NCI-H524 (cell line): ENCODE data around the gene TARM1.
A peak's percentile ranks its signal among the peaks of the same experiment; 100 is the strongest.

ENCODE experiments used
- DNase-seq, 2 experiments: peaks; one replicate each; lab custom pipeline; 2025; lab: John Stamatoyannopoulos, UW

Gene TARM1

GRCh38 chr19:54081032-54081431 lies at the start of gene TARM1:
TSS of gene TARM1 (minus strand) at chr19:54081365. CDS start at chr19:54081340, 25 bp downstream.
- no peak for DNase-seq

DNA sequence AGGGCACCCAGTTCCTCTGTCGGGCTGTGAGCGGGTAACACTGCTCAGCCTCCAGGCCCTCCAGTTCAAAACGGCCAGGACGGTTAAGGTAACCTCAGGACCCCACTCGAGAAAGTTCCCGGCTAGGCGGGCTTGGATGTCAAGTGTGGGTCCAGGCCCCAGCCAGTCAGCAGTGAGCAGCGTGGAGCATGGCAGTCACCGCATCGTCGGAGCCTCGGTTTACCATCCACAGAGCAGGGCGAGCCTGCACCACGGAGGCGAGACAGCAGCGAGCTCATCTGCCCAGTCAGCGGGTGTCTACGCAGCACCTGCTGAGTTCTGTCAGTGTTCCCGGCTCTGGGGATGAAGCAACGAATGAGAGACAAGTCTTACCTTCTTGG lies 48.4 kb upstream of the TARM1 start:
- DNase-seq: no peak

GRCh38 chr19:54128796-54129616 lies 47.8 kb upstream of the TARM1 start:
- no peak for DNase-seq

DNA sequence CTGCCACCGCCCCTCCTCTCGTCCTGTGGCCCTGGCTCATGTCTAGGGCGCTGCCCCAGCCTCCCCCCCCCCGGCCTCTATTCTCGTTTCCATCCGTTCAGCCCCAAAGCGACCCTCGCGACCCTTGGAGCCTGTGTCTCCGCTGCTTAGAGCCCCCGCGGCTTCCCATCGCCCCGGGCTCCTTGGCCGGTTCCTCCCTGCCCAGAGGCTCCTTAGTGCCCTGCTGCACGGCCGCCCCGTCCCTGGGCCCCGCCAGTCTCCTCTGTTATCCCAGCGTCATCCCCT lies 47.2 kb upstream of the TARM1 start:
- DNase-seq: no peak

DNA sequence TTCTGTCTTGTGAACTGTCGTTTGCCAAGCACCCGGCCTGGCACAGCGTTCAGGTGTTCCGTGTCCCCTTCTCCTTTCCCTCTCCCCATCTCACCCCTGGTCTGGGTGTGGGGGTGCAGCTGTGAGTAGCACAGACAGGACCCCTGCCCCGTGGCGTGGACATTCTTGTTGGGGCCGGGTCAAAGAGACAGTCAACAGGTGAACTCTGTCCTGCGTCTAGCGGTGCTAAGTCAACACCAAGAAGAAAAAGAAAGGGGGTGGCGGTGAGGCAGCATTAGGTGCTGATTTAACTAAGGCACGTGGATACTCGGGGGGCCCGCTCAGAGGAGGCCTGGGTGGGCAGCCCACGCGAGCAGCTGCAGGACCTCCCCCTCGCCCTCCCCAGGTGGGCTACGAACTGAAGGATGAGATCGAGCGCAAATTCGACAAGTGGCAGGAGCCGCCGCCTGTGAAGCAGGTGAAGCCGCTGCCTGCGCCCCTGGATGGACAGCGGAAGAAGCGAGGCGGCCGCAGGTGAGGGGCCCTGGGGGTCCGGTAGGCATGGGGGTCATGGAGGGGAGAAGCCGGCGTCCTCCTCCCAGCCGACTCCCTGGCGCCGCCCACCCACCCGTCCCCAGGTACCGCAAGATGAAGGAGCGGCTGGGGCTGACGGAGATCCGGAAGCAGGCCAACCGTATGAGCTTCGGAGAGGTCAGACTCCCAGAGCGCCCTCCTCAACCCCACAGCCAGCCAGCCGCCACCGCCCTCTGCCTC lies 46.7 kb upstream of the TARM1 start:
- DNase-seq: no peak

DNA sequence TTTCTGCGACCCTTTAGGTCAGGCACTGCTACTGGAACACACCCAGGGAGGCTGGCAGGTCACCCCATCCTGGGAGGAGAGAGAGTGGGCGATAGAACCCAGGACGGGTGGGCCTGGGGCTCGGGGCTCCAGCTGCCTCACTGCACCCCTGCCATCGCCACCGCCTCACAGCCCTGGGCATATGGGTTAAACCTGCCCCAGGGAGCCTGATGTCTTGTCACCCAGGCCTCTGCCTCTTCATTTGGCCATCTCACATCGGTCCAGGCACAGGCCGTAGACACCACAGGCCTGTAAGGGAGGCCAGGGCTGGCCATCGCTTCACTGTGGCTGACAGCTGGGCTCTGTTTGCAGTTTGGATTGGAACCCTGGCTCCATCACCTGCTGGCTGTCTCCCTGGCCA lies 44.5 kb upstream of the TARM1 start:
- DNase-seq: no peak

DNA sequence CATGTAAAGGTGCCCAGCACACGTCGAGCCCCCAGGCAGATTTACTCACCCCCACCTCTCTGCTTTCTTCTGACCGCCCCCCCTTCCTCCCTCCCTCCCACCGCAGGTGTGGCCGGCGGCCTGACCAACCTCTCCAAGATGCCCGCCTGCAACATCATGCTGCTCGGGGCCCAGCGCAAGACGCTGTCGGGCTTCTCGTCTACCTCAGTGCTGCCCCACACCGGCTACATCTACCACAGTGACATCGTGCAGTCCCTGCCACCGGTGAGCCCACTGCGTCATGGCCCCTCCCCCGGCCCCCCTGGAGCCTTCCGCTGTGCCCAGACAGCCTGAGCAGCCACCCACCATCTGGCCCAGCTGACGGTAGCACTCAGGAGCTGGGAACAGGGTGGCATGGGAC lies 43.2 kb upstream of the TARM1 start:
- DNase-seq: no peak

- DNase-seq: no peak
Measured at GRCh38 chr19:54123682-54124081, 42.5 kb upstream of the TARM1 start.

DNA sequence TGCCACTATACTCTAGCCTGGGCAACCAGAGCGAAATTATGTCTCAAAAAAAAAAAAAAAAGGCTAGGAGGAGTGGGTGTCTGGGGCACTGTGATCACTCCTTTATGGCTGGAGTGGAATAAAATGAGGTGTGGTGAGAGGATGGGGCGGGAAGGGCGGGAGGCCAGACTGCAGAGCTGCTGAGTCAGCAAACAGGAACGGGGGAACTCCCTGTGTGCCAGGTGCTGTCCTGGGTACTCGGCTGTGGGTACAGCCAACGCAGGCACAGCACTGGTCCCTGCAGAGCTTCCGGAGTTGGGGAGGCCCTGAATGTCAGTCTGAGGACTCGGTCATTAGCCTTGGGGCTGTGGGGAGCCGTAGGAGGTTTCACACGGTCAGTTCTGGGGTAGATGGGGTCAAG lies 40.1 kb upstream of the TARM1 start:
- no peak for DNase-seq

DNA sequence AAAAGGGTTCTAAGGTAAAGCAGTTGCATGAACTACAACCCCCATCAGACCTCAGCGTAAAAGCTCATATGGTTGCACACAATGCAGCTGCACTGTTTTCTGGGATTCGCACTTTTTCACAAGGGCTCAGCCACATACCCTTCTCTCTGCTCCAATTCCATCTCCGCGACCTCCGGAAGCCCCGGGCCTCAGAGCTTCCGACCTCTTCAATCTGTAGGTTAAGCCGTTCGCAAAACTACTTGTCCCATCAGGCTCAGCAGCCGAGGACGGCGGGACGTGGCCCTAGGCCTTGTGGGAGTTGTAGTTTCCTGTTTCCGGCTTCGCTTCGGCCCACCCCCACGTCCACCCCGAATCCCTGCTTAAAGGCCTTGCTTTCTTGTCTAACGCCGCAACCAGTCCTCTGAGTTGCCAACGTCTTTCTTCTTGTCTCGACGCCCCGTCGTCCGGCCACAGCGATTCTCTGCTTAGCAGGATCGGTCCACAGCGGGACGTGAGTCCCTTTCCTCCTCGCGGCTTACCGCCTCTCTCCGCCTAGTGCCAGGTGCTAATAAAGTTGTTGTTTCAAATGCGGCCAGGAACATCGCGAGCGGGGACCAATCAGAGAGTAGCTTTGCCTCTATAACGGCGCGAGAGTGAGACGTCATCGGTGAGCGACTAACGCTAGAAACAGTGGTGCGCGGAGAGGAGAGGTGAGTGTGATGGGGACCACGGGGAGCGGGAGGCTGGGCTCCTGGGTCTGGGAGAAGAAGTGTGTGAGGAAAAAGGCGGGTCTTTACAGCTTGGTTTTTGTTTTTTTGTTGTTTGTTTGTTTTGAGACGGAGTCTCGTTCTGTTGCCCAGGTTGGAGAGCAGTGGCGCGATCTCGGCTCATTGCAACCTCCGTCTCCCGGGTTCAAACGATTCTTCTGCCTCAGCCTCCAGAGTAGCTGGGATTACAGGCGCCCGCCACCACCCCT lies 34.2 kb upstream of the TARM1 start, which contains the start of the genes PRPF31 and TFPT:
TSS of gene PRPF31 (plus strand) at position 646 of the 955 bp plus-strand sequence. CDS start 2,525 bp downstream, outside the sequence.
TSS of gene TFPT (minus strand) at position 549 of the 955 bp plus-strand sequence. CDS start at position 161, 388 bp downstream.
- DNase-seq: peak; percentile 98

DNA sequence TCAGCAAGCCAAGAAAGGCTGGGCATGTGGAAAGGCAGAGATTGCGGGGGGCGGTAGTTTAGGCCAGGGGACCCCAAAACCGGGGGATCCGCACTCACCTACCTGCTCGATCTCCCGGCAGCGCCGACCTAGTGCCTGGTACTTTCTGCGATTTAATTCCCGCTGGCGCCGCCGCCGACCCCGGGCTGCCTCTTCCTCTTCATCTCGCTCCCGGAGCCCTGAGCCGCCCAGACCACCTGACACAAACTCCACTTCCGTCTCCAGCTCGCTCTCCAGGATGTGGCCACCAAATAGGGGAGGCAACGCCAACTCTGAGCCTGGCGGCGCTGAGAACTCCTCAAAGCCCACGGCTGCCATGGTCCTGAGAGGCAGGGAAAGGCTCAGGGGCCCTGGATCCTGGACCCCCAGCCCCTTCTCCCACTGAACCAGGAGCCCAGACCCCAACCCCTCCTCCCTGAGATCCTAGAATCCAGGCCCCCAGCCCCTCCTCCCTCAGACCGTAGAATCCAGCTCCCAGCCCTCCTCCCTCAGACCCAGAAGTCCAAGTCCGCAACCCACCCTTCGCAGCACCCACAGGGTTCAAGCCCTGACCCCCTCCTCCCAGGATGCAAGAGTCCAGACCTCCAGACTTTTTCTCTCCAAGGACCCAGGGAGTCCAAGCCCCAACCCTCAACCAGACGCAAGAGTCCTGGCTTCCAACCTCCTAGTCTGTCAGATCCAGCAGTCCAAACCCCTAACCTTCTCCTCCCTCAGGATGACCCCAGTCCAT lies 33.4 kb upstream of the TARM1 start:
- no peak for DNase-seq

GRCh38 chr19:54109651-54110050 lies 28.5 kb upstream of the TARM1 start:
- DNase-seq: no peak

- no peak for DNase-seq
Measured at GRCh38 chr19:54108496-54108895, 27.3 kb upstream of the TARM1 start.

GRCh38 chr19:54107876-54108490 lies 26.8 kb upstream of the TARM1 start:
- no peak for DNase-seq

DNA sequence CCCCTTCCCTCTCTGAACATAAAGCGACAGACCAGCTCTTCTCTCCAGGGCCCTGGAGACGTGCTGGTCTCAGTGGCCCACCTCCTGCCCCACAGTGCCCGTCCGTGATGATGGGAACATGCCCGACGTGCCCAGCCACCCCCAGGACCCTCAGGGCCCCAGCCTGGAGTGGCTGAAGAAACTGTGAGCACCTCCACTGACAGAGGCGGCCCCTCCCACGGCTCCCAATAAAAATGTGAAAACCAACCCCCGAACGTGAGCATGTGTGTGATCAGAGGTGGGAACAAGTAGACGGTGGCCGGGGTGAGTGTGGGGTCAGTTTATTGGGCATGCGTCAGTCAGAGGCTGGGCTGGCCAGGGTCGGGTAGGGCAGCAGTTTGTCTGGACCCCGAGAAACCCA lies 25.6 kb upstream of the TARM1 start:
- no peak for DNase-seq

DNA sequence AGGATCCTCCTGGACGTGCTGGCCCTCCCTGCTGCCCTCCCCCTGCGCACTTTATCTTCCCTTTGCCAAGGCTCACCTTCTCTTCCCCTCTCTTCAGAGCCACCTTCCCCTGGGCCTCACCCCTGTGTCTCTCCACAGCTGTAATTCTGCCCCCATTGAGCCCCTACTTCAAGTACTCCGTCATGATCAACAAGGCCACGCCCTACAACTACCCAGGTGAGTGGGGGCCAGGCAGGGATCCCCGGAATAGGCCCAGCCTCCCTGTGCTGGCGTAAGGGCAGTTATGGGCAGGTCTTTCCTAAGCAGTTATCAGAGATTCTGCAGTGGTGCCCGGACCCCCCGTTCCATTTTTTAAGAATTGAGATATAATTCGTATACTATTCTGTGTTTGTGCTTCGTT lies 24.6 kb upstream of the TARM1 start:
- no peak for DNase-seq

DNA sequence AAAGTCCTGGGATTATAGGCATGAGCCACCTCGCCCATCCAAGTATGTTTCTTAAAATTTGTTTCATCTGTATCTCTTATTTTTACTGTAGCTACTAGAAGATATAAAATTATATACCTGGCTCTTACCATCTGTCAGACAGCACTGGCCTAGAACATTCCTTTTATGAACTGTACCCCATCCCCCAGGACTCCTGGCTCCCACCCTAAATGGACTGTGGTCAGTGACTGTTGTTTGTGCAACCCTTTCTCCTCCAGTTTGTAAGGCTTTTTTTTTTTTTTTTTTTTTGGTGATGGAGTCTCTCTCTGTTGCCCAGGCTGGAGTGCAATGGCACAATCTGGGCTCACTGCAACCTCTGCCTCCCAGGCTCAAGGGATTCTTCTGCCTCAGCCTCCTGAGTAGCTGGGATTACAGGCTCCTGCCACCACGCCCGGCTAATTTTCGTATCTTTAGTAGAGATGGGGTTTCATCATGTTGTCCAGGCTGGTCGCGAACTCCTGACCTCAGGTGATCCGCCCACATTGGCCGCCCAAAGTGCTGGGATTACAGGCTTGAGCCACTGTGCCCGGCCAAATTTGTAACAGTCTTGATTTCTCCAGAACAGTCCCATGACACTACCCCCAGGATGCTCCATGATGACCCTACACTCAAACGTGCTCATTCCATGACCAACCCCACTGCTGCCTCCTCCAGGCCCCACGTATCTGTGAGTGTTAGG lies 24.0 kb upstream of the TARM1 start:
- DNase-seq: no peak

DNA sequence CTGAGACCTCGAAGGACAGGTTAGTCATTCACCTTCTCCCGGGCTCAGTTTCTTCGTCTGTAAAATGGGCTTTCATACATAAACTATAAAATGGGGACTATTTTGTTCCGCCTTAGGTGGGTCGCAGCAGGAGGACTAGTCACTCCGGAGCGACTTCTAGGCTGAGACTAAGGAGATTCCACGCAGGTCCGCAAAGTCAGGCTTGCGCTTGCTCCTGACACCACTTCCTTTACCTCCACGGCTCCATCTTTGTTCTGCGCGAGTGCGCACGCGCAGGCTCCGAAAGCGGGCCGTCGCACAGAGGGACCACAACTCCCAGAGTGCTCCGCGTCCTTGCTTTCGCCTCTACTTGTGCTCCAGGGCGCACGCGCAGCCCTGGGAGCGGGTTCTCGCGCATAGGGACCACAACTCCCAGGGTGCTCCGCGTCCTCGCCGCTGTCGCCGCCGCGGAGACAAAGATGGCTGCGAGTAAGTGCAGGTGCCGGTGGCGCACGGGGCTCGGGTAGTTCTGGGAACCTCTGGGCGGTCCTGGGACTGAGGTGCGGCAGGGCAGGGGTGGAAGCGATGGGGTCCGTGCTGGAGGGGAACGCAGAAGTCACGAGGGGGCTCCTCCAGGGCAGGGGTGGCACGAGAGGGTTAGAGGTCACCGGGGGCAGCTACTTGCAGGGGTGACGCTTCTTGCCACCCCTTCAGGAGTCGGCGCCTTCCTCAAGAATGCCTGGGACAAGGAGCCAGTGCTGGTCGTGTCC lies 21.4 kb upstream of the TARM1 start, which contains the start of gene NDUFA3:
TSS of gene NDUFA3 (plus strand) at position 435 of the 749 bp plus-strand sequence. CDS start at position 459, 24 bp downstream.
- DNase-seq: peak; percentile 96 to 99

DNA sequence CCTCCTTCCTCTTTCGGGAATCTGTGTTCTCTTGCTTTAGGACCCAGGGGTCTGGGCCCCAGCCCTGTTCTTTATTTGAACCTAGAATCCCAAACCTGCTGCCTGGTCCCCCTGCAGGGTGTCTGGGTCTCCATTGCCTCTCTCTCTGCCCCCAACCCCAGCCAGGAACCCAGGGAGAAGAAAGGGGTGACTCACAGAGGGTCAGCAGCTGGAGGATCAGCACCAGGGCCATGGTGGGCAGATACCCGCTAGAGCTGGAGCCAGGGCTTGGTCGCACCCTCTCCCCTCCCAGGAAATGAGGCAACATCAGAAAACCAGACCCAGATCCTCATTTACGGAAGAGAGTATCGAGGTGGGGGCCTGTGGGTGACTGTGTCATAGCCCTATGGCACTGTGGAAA lies 19.4 kb upstream of the TARM1 start, which contains the start of gene OSCAR:
TSS of gene OSCAR (minus strand) at position 243 of the 400 bp plus-strand sequence. CDS start at position 232, 11 bp downstream.
- no peak for DNase-seq
